Measurements from ENCODE around the gene UBA1.

The UBA1 gene

DNA sequence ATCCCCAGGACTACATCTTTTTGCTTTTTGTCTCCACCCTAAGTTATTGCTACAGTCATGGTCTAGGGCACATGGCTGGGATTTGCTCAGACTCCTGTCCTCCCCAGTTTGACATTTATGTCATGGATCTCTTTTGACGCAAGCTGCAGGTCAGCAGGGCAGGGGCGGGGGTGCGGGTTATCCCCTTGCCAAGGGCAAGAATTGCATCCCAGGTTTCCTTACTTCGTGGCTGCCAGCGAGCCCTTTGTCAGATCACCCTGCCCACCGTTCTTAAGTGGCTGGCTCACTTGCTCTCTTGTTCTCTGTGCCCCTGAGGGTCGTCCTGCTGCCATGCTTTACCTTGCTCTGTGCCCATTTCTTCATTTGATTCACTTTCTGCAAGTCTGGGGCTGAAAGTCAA is 21.1 kb upstream of the UBA1 start:
- no peak for TF ChIP-seq CTCF (IDR thresholded peaks at IDR 0.05; ENCODE audit: insufficient read depth, low read length, poor library complexity, severe bottlenecking)
- no peak overlapping the region for H3K4me3 ChIP-seq (replicated peaks; ENCODE audit: low read depth, low read length)
- DNase-seq (ENCODE audit: extremely low read depth, insufficient read length), result no peak
- H3K36me3 ChIP-seq (ENCODE audit: control insufficient read depth, insufficient read depth, low read length), result peaks cover 9% of the 10 kb centered on the region
- H3K27me3 ChIP-seq (replicated peaks; ENCODE audit: control insufficient read depth, insufficient read depth, low read length), result no peaks in the 10 kb centered on the region

GRCh38 chrX:47172971-47173792 is 20.4 kb upstream of the UBA1 start:
- H3K4me3 ChIP-seq (replicated peaks; ENCODE audit: low read depth, low read length), result no peak overlapping the region
- DNase-seq (ENCODE audit: extremely low read depth, insufficient read length), result no peak
- TF ChIP-seq CTCF (IDR thresholded peaks at IDR 0.05; ENCODE audit: insufficient read depth, low read length, poor library complexity, severe bottlenecking), result no peak
- H3K27me3 ChIP-seq (replicated peaks; ENCODE audit: control insufficient read depth, insufficient read depth, low read length), result no peaks in the 10 kb centered on the region
- H3K36me3 ChIP-seq (ENCODE audit: control insufficient read depth, insufficient read depth, low read length), result peaks cover 9% of the 10 kb centered on the region

DNA sequence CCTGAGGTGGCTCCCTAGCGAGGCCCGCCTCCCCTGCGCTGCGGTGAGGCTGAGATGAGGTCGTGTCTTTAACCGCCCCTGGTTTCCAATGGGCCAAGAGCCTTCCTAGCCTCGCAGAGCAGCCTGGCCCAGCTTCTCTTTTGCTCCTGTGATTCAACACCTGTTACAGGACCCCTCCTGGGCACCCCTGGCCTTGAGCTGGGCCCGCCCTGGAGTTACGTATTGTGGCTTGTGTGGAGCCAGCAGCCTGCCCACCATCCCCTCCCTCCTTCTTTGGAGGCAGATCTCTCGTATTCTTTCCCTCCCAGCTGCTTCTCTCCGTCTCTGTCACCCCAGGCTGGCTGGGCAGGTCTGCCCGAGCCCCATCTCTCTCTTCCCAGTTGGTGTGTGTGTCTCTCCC is 19.3 kb upstream of the UBA1 start:
- no peak for DNase-seq (ENCODE audit: extremely low read depth, insufficient read length)
- peaks cover 9% of the 10 kb centered on the region for H3K36me3 ChIP-seq (ENCODE audit: control insufficient read depth, insufficient read depth, low read length)
- no peak overlapping the region for H3K4me3 ChIP-seq (replicated peaks; ENCODE audit: low read depth, low read length)
- H3K27me3 ChIP-seq (replicated peaks; ENCODE audit: control insufficient read depth, insufficient read depth, low read length), result no peaks in the 10 kb centered on the region
- no peak for TF ChIP-seq CTCF (IDR thresholded peaks at IDR 0.05; ENCODE audit: insufficient read depth, low read length, poor library complexity, severe bottlenecking)

GRCh38 chrX:47174846-47175587 is 18.6 kb upstream of the UBA1 start:
- Histone ChIP-seq H3K36me3 (ENCODE audit: control insufficient read depth, insufficient read depth, low read length) (peaks cover 9% of the 10 kb centered on the region), H3K4me3 (replicated peaks; ENCODE audit: low read depth, low read length) (no peak overlapping the region), H3K27me3 (replicated peaks; ENCODE audit: control insufficient read depth, insufficient read depth, low read length) (no peaks in the 10 kb centered on the region)
- TF ChIP-seq CTCF (IDR thresholded peaks at IDR 0.05; ENCODE audit: insufficient read depth, low read length, poor library complexity, severe bottlenecking), result no peak
- DNase-seq (ENCODE audit: extremely low read depth, insufficient read length), result no peak

DNA sequence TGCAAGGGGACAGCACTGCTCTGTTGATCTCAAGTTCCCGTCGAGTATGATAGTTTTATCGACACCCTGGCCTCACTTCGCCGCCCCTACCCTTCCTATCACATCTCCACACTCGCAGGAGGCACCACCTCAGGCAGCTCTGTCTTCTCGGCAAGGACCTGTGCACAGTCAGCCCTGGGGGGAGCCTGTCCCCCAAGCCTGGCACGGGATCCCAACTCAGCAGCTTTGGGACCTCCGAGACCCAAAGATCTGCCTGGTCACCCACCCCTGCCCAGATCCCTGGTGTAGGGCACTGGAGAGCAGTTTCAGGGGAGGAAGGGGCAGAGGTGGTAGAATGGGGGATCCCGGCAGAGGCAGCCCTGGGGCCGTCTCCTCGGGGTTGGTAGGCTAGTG is 18.0 kb upstream of the UBA1 start:
- no peak for TF ChIP-seq CTCF (IDR thresholded peaks at IDR 0.05; ENCODE audit: insufficient read depth, low read length, poor library complexity, severe bottlenecking)
- DNase-seq (ENCODE audit: extremely low read depth, insufficient read length), result no peak
- Histone ChIP-seq H3K27me3 (replicated peaks; ENCODE audit: control insufficient read depth, insufficient read depth, low read length) (no peaks in the 10 kb centered on the region; the same call in 1 of the 2 replicates), H3K4me3 (replicated peaks; ENCODE audit: low read depth, low read length) (no peak overlapping the region), H3K36me3 (ENCODE audit: control insufficient read depth, insufficient read depth, low read length) (peaks cover 10% of the 10 kb centered on the region)
